A549 (cell line): ENCODE results near the gene CCKAR. TPM values are rescaled to one million over a fixed set of nuclear protein-coding genes. Genes with fewer than 3 reads are reported as not detected.
"Not testable (repeated sequence)": the region's sequence is repeated elsewhere in the genome, so short reads cannot be mapped to it uniquely, and the experiment has no call there.

Experiments
- ATAC-seq, 2 experiments: fragments of 200-7000 bp in 1 of 2; fragments of >200 bp in 1 of 2; cut with Nextera tagmentation in 1 of 2; cut with Tn5 transposase in 1 of 2; 3 replicates each; pipeline versions ENCODE4 v1.8.0 to v1.9.1; 2018 to 2020; ENCODE audit warnings: mild to moderate bottlenecking in 1 of 2, moderate library complexity in 1 of 2
- CTCF ChIA-PET: fragments of 300-600 bp; sonication (Branson Sonifier 250); formaldehyde crosslinking; extraction: SDS; loops from one replicate; lab custom pipeline; 2021; ENCODE audit warnings: antibody characterized with exemption, inconsistent platforms; lab: Yijun Ruan, JAX
- POLR2A ChIA-PET: fragments of 350-600 bp; formaldehyde crosslinking; extraction: SDS; loops from one replicate; lab custom pipeline; 2021; ENCODE audit warnings: antibody characterized with exemption, inconsistent platforms; lab: Yijun Ruan, JAX
- DNase-seq, 2 experiments: peaks; one replicate each; pipeline versions ENCODE4 v3.0.0 to v3.0.0-alpha.2; 2011 to 2016; ENCODE audit warnings: low read depth in 1 of 2, low spot score in 1 of 2
- FAIRE-seq: peaks from 2 replicates; lab custom pipeline; 2011; peaks lifted over from hg19 to GRCh38; lab: Jason Lieb, UNC
- H3K27ac ChIP-seq, 2 experiments: fragments of >200 bp; sonication (Bioruptor Twin); formaldehyde crosslinking; 3 replicates each; pipeline ENCODE4 v1.5.1; 2016 to 2017
- H3K4me1 ChIP-seq: fragments of >200 bp; sonication (Bioruptor Twin); formaldehyde crosslinking; 3 replicates; pipeline ENCODE4 v1.6.1; 2016
- H3K4me2 ChIP-seq: fragments of >200 bp; sonication (Bioruptor Twin); formaldehyde crosslinking; 3 replicates; pipeline ENCODE4 v1.6.1; 2016
- H3K4me3 ChIP-seq: fragments of >200 bp; sonication (Bioruptor Twin); formaldehyde crosslinking; 3 replicates; pipeline ENCODE4 v1.5.1; 2016
- H3K9me3 ChIP-seq: fragments of >200 bp; sonication (Bioruptor Twin); formaldehyde crosslinking; 3 replicates; pipeline ENCODE4 v1.6.1; 2016
- BCL3 ChIP-seq: fragments of >200 bp; sonication (Bioruptor Twin); formaldehyde crosslinking; IDR thresholded peaks from 3 replicates; pipeline ENCODE4 v1.6.1; 2016
- CBX8 ChIP-seq: fragments of 200-600 bp; sonication (generic); IDR thresholded peaks from 2 replicates; pipeline ENCODE4 v1.6.1; 2016
- CEBPB ChIP-seq, 2 experiments: fragments of >200 bp in 1 of 2; sonication (Bioruptor Twin) in 1 of 2; formaldehyde crosslinking in 1 of 2; IDR thresholded peaks; 2 replicates each; pipeline ENCODE4 v1.6.1; 2012 to 2016
- ELK1 ChIP-seq: fragments of 150-350 bp; IDR thresholded peaks from 2 replicates; pipeline ENCODE4 v1.6.1; 2014; ENCODE audit warnings: low read depth, mild to moderate bottlenecking, low read length
- HEYL ChIP-seq: fragments of 250-450 bp; sonication (Bioruptor Pico); IDR thresholded peaks from 2 replicates; pipeline ENCODE4 v1.8.0; 2021; ENCODE audit warnings: mild to moderate bottlenecking, moderate library complexity
- HOXA7 ChIP-seq: fragments of 250-450 bp; sonication (Bioruptor Pico); IDR thresholded peaks from 2 replicates; pipeline ENCODE4 v1.5.0; 2020; ENCODE audit warnings: mild to moderate bottlenecking, moderate library complexity
- HOXB5 ChIP-seq: fragments of 250-450 bp; sonication (Bioruptor Pico); IDR thresholded peaks from 2 replicates; pipeline ENCODE4 v1.5.0; 2020; ENCODE audit warnings: mild to moderate bottlenecking, moderate library complexity
- MAZ ChIP-seq: fragments of 150-350 bp; IDR thresholded peaks from 2 replicates; pipeline ENCODE4 v1.6.1; 2014; ENCODE audit warnings: antibody characterized with exemption, low read depth, low read length, borderline replicate concordance
- PHF8 ChIP-seq: fragments of 200-600 bp; sonication (generic); IDR thresholded peaks from 2 replicates; pipeline ENCODE4 v1.6.1; 2016; ENCODE audit warnings: low read depth, mild to moderate bottlenecking, antibody characterized with exemption, moderate library complexity, borderline replicate concordance
- RAD21 ChIP-seq, 2 experiments: fragments of >200 bp in 1 of 2; sonication (Bioruptor Twin) in 1 of 2; formaldehyde crosslinking in 1 of 2; IDR thresholded peaks in 1 of 2; conservative IDR thresholded peaks in 1 of 2; 2 replicates in 1 of 2; 3 replicates in 1 of 2; pipeline ENCODE4 v1.6.1; 2012 to 2018; ENCODE audit warnings: inconsistent platforms in 1 of 2
- RARB ChIP-seq: fragments of 250-450 bp; sonication (Bioruptor Pico); IDR thresholded peaks from 2 replicates; pipeline ENCODE4 v1.8.0; 2021; ENCODE audit warnings: mild to moderate bottlenecking, moderate library complexity
- REST ChIP-seq: fragments of 200-600 bp; sonication (generic); IDR thresholded peaks from 2 replicates; pipeline ENCODE4 v1.6.1; 2016; ENCODE audit warnings: antibody characterized with exemption, mild to moderate bottlenecking, moderate library complexity
- RFX5 ChIP-seq: fragments of 450-650 bp; IDR thresholded peaks from 2 replicates; pipeline ENCODE4 v1.7.1; 2014; ENCODE audit warnings: antibody characterized with exemption, mild to moderate bottlenecking, moderate library complexity
- RNF2 ChIP-seq: fragments of 200-600 bp; sonication (generic); IDR thresholded peaks from 2 replicates; pipeline ENCODE4 v1.6.1; 2016; ENCODE audit warnings: low read depth, mild to moderate bottlenecking, antibody characterized with exemption, moderate library complexity, borderline replicate concordance
- SMC3 ChIP-seq: fragments of >200 bp; sonication (Bioruptor Twin); formaldehyde crosslinking; IDR thresholded peaks from 3 replicates; pipeline ENCODE4 v1.6.1; 2018; ENCODE audit warnings: inconsistent platforms
- ZNF302 ChIP-seq: fragments of 250-450 bp; sonication (Bioruptor Pico); IDR thresholded peaks from 2 replicates; pipeline ENCODE4 v1.9.0; 2021; ENCODE audit warnings: inconsistent platforms, mild to moderate bottlenecking, moderate library complexity
- WGBS: methylation state at CpG from one replicate; pipeline ENCODE4 v1.1.6; 2017; ENCODE audit errors: missing lambda C conversion rate; 5-methylcytosine and 5-hydroxymethylcytosine counted together
- polyA plus RNA-seq, 4 experiments: library from polyadenylated mRNA; depleted of rRNA in 3 of 4; stranded (reverse); fragments of >200 nt; fragmentation: RNase III in 1 of 4; extraction: RNeasy Plus Mini Kit Qiagen cat#74134 plus additional on column Dnase treatment in 1 of 4; gene quantifications; 2 replicates in 3 of 4; 3 replicates in 1 of 4; pipeline ENCODE4 v1.2.3, GENCODE V29; 2011 to 2017

CCKAR gene
- polyA plus RNA-seq, 2 of the 4 experiments (the other 2 are of a cell fraction): not detected

- TF ChIP-seq RNF2: no peak
Observed at GRCh38 chr4:26503844-26504243, 13.6 kb upstream of the CCKAR start (continued).

- Histone ChIP-seq H3K4me2 (no peak overlapping the region), H3K9me3 (0 out of 3 replicates have a peak, but pooled peaks cover 7% of the 10 kb centered on the region), H3K4me1 (no peaks in the 10 kb centered on the region), H3K4me3 (no peak overlapping the region), H3K27ac (no peak overlapping the region)
- ChIA-PET CTCF (interaction anchor here (1.2 kb wide), 1 partner anchor 9 kb away, joined by 3 read pairs; no protein-coding TSS in a partner anchor), POLR2A (no interaction called here)
- no peak for FAIRE-seq
- 54% methylated on average over 4 of the region's 5 CpGs for whole genome bisulfite sequencing
- TF ChIP-seq SMC3: no peak
- no peak for TF ChIP-seq PHF8
- TF ChIP-seq RAD21 (conservative IDR thresholded peaks at IDR 0.05 in 1 of 2, IDR thresholded peaks at IDR 0.05 in 1 of 2): no peak
- TF ChIP-seq RFX5: no peak
- no peak for TF ChIP-seq CEBPB (IDR thresholded peaks at IDR 0.05)
- TF ChIP-seq ZNF302 (CRISPR knock-in tag): no peak
- no peak for TF ChIP-seq HOXA7
- TF ChIP-seq CBX8: no peak
- TF ChIP-seq HOXB5: no peak
- TF ChIP-seq HEYL (CRISPR knock-in tag): no peak
- no peak for TF ChIP-seq RARB (CRISPR knock-in tag)
- no peak for TF ChIP-seq BCL3
- TF ChIP-seq ELK1: no peak
- no peak for TF ChIP-seq MAZ
- TF ChIP-seq REST: no peak
- DNase-seq: no peak
- no peak for ATAC-seq
Observed at GRCh38 chr4:26503427-26503826, 13.1 kb upstream of the CCKAR start.

GRCh38 chr4:26500565-26500999 lies 10.3 kb upstream of the CCKAR start:
- ATAC-seq, H3K4me2 ChIP-seq, H3K4me1 ChIP-seq, FAIRE-seq, POLR2A ChIA-PET, DNase-seq, H3K9me3 ChIP-seq, CTCF ChIA-PET, H3K27ac ChIP-seq, H3K4me3 ChIP-seq: not testable (repeated sequence)
- 44% methylated on average over 9 of the region's 9 CpGs for WGBS
